Erythroblast (primary cell): ENCODE results near the gene SLC9A1.

ENCODE experiments used
- GATA1 ChIP-seq: IDR thresholded peaks from 2 replicates; pipeline ENCODE4 v1.6.1; 2011; ENCODE audit warnings: low read depth, mild to moderate bottlenecking, control low read depth, low read length, moderate library complexity
- POLR2A ChIP-seq: IDR thresholded peaks from 2 replicates; pipeline ENCODE4 v1.6.1; 2011; ENCODE audit warnings: mild to moderate bottlenecking, low read length

DNA sequence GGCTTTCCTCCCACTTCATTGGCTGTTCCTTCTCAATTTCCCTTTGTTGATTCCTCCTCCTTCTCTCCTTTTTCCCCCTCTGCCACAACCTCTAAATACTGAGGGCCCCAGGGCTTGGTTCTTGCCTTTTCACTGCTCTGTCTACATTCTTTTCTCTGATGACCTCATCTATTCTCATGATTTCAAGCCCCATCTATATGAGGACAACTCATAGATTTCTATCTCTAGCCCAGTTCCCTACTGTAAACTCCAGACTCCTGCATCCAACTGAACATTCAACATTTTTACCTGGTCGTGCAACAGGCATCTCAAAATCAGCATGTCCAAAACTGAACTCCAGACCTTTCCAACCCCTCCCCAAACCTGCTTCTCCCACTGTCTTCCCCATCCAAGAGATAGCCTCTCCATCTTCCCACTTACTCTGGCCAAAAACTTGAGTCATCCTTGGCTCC, 11.5 kb upstream of the SLC9A1 start:
- TF ChIP-seq POLR2A (no peak), GATA1 (no peak)
